ENCODE results near the gene GTPBP1.

Gene GTPBP1

GRCh38 chr22:38761202-38762162, 55.7 kb downstream of the GTPBP1 start:
- no peak for DNase-seq

- DNase-seq, result no peak
Observed at GRCh38 chr22:38762551-38762983, 56.8 kb downstream of the GTPBP1 start.

GRCh38 chr22:38766076-38766777, 60.5 kb downstream of the GTPBP1 start:
- peak; percentile 82 for DNase-seq

- DNase-seq, result no peak
Observed at GRCh38 chr22:38767313-38767712, 61.6 kb downstream of the GTPBP1 start.

GRCh38 chr22:38768036-38768435, 62.3 kb downstream of the GTPBP1 start:
- DNase-seq, result no peak

- no peak for DNase-seq
Observed at GRCh38 chr22:38770257-38770949, 64.7 kb downstream of the GTPBP1 start.

- no peak for DNase-seq
Observed at GRCh38 chr22:38772623-38772873, 66.8 kb downstream of the GTPBP1 start.

GRCh38 chr22:38773363-38773946, 67.7 kb downstream of the GTPBP1 start:
- DNase-seq, result no peak

- DNase-seq, result no peak
Observed at GRCh38 chr22:38774496-38775166, 68.9 kb downstream of the GTPBP1 start.

GRCh38 chr22:38775656-38776055, 69.9 kb downstream of the GTPBP1 start:
- no peak for DNase-seq

GRCh38 chr22:38776086-38776485, 70.3 kb downstream of the GTPBP1 start:
- DNase-seq, result no peak

- DNase-seq, result no peak
Observed at GRCh38 chr22:38777087-38777671, 71.4 kb downstream of the GTPBP1 start.

- DNase-seq, result no peak
Observed at GRCh38 chr22:38781033-38781432, 75.3 kb downstream of the GTPBP1 start.

- peak; percentile 42 for DNase-seq
Observed at GRCh38 chr22:38782402-38783094, 76.8 kb downstream of the GTPBP1 start.

All from NCI-H69 (cell line).